Nucleus accumbens (tissue), 56 donors: ENCODE results near the gene DCT.

ENCODE experiments used
- DNase-seq, 56 donors: peaks; one replicate each; lab custom pipeline; 2025; lab: John Stamatoyannopoulos, UW

Gene DCT

GRCh38 chr13:94455414-94455813 is 24.1 kb downstream of the DCT start:
- no peak for DNase-seq

GRCh38 chr13:94454906-94455305 is 24.6 kb downstream of the DCT start:
- DNase-seq, result no peak

DNA sequence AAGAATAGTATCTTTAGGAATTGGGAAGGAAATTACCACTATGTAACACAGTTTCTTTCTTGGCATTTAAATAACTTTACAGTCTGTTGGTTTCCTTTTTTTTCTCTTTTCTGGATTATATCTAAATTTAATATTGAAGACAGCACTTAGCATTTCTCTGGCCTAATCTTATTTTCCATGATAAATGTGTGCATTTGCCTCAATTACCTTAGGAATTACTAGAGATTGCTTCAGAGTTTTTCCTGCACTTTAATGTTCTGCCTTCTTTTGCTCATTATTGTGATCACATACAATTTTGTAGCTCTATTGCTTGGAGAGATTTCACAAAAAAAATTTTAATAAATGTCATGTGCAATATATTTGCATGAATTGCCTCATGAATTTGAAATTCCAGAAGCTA is 25.1 kb downstream of the DCT start:
- no peak for DNase-seq

GRCh38 chr13:94444826-94445225 is 34.7 kb downstream of the DCT start:
- no peak for DNase-seq

DNA sequence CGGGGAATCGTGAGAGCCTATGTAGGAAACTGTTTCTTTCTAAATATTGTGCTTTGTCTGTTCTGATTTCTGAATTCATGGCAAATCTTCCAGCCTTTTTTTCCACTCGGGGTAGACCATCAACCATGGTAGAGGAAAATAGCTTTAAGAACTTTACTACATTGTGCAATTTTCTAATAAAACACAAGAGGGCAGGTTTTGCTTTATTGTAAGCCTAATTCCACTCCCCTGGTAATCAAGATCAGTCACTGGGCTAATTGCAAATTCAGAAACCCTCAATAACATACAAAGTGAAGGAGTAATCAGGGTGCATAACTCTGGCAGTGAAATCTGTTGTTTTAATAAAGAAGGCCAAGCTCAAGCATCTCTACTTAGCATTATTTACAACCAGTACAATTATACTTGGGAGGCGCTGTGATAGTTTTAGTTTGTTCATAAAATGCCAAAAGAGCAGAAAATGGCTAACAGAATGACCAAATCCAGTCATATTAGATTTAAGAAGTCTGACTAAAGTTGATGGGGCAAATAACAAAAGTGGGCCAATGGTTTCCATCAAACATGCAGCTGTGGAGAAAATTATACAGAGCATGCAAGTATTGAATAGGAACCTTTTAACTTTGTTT is 43.8 kb downstream of the DCT start:
- DNase-seq, result no peak

DNA sequence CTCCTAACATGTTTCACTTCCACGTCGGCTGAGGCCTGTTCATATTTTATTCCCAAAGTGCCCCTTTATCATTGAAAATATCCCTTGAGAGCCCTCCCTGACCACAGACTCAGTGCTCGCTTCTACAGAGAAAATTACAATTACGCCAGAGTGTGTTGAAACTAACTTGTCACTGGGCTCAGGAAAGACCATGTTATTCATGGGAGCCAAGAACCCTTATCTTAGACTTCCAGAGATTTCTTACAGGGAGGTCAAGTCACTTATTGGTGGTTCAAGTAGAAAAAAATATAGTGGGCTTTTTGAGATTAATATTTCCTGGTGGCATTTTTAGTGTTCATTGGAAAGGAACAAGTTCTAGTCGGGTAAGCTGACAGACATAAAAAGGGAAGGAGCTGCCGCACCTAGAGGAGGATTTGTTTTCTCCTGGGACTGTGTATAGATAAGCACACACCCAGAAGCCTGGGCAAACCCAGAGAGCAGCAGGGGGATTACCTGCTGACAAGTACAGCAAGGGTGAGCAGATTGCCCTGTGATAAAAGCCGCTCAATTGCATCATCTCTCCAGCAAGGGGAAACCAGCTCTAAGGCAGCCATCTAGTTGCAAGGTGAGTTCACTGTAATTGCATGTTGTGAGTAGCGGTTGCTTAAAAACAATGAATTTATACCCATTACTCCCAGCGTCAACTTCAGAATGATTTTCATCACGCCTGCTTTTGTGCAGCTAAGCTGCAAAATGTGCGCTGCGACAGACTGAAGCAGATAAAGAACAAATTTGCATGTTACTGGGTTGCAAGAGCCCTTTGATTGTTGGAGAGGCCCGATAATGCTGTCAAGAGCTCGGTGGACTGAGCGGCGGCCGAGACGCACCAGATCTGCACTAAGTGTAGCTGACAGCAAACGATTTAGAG is 46.2 kb downstream of the DCT start:
- DNase-seq, result peak in 3 of 56 donors; percentile 0 to 4 (median 3)

DNA sequence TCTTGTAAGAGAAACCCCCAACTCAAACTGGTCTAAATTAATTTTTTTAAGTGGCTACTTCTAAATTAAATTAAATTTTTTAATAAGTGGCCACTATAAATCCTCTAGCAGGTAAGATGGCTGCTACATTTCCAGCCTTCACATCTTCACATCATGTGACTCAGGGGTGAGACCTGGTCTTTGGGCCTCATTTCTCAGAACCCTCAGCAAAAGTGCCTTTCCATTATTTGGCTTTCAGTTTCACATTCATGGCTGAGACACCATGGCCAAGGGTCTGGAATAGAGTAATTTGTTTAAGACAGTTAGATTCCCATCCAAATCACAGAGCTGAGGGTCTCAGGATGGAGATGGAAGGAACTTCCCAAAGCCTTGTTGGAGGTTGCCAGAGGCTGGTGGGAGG is 47.5 kb downstream of the DCT start:
- no peak for DNase-seq

GRCh38 chr13:94431574-94431973 is 47.9 kb downstream of the DCT start:
- DNase-seq, result no peak

DNA sequence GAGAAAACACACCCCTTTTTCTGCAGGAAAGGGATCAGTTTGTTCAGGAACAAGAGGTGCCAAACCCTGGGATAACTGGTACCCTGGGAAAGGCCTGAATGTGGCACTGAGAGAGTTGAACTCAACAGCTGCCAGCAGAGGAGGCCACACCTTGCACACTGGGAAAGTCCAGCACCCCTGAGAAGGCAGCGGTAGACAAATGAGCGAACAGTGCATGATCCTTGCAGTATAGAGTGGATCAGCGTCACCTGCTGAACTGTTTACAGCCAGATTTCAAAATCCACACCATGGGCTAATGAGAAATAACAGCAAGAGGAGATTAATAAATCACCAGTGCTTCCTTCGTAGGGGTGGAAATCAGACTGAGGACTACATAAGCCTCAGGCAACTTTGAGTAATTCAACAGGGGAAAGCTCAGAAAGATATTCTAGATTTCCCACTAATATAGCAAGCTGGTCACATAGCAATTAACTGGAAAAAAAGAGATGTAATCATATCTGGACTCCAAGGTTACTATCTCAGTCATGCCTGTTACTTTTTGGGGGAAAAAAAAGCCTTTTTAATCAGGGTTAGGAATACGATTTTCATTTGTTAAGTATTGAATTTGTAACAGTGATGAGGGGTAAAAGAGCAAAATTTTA is 52.0 kb downstream of the DCT start:
- DNase-seq, result no peak

DNA sequence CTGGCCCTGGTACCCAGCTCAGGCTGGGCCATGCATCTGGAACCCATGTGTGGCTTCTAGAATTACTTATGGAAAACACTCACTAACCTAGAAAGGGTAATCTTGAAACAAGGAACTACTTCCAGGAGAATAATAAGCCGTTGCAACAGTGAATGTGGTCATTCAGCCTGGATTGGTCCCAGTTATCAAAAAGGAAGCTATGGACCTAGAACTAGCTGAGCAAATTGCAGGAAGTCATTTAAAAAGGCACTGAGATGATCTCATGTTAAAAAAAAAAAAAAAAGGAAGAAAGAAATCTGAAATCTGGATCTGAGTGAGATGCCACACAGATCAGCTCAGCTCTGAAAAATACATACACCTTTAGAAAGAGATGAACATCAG is 59.6 kb downstream of the DCT start:
- DNase-seq, result no peak

- DNase-seq, result no peak
Measured at GRCh38 chr13:94419304-94419924, 60.1 kb downstream of the DCT start.

DNA sequence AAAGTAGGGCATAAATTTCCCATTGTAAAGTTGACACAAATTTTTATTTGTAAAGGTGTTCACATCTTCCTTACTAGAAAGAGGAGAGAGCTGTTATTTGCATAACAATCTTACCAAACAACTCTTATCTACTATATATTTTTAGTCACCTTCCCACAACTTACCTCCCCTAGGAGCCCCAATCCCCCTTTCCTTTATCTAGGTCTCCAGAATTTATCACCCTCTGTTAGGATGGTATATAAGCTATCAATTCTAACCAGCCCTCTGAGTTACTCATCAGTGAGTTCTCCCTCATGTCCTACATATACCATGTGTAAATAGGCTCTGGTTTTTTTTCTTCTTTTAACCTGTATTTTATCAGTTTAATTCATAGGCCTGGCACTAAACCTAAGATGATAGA is 62.2 kb downstream of the DCT start:
- DNase-seq, result no peak

DNA sequence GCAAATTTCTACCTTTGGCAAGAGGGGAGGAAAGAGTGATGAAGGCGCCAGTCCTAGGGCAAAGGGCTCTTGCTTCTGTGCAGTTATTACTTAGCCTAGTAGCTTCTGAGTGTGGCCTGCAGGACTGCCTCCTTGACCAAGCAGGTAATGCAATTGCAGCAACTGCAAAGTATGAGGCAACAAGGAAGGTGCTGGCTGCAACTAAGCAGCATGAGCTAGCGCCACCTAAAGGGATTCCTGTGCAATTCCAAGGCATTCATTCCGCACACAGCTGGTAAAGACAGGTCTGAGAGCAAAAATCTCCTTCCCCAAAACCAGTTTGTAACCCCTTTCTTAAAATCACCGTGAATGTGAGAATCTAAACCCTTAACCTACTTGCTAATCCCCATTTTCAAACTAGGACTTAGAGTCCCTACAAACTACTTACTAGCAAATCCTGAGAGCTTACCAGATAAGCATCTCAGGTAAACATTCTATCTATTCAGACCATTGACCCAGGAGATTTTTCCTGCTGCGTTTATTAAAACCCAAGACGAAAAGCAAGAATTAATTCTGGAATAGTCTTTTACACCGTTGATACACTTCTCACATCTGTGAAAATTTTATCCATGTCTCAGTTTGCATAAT is 62.9 kb downstream of the DCT start:
- DNase-seq, result no peak

DNA sequence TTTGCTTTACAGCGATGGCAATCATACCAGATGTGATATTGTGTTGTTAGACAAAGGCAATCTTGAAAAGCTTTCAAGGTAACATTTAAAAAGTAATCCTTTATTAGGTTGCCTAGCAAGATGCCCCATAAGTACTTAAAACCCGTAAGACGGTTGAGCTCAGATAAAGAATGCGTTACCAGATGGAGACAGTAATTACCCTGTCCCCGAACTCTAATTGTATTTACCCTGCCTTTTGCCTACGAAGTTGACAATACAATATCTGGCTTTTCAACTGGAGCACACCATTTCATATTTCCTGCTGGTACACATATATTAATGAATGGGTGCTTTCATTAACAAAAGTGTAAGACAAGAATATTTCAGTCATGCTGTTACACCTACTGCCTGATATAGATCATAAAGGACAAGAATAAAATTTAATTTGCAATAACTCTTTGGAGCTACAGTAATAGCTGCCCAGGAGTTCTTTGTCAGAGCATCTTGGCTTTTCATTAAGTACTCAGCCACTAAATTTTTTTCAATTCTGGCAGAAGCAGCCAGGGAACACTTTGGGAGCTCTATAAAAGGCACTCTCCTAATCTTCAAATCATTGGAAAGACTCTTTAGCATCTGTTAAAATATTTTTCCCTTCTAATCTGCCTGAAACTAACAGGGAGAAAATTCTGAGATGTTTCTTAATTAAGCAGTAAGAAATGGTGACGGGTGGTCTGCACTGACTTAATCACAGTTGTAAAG is 63.8 kb downstream of the DCT start:
- DNase-seq, result no peak

GRCh38 chr13:94414708-94415107 is 64.8 kb downstream of the DCT start:
- no peak for DNase-seq

DNA sequence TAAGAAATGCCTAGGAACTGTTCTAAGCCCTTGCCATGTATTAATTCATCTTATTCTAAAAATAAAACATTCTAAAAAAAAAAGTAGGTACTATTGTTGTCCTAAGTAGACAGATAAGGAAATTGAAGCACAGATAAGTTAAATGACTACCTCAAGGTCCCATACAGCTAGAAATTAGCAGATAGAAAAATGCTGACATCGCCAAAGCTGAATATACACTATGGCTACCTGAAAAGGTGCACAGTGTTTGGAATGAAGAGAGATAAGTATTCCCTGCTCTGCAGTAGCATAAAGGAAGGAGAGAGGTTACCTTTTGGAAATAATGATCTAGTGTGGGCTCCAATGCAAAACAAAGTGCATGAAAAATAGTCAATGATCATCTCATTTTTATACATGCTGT is 65.3 kb downstream of the DCT start:
- DNase-seq, result no peak

- DNase-seq, result no peak
Measured at GRCh38 chr13:94413598-94413944, 65.9 kb downstream of the DCT start.

DNA sequence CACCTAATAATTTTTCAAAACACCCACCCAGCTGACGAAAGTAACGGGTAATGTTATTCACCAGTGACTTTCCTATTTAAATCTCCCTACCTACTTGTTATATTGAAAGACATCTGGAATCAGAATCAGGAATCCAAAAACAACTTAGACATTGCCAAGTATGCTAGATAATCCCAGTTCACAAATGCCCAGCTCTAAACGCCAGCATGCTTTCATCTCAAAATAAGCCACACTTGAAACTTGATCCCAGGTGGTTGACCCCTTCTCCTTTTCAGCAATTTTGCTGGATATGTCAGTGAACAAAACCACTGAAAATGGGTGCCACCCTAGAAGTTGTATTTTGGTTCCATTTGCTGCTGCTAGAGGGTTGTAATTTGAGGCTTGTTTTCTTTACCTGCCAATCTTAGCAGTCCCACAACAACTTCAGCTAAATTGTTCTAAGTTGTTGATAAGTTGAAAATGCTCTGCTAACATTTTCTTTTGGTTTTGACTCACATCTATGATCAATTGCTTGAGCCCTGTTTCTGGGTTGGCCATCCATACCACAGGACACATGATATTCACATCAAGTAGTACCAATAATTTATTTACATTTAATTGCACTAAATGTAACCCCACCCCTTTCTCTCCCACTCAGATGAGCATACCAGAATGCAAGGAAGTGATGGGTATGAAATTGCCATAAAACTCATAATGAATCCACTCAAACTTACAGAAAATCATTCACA is 66.4 kb downstream of the DCT start:
- no peak for DNase-seq

- DNase-seq, result no peak
Measured at GRCh38 chr13:94411747-94412146, 67.7 kb downstream of the DCT start.
